ENCODE measurements around the gene PRDM8.

The PRDM8 gene

DNA sequence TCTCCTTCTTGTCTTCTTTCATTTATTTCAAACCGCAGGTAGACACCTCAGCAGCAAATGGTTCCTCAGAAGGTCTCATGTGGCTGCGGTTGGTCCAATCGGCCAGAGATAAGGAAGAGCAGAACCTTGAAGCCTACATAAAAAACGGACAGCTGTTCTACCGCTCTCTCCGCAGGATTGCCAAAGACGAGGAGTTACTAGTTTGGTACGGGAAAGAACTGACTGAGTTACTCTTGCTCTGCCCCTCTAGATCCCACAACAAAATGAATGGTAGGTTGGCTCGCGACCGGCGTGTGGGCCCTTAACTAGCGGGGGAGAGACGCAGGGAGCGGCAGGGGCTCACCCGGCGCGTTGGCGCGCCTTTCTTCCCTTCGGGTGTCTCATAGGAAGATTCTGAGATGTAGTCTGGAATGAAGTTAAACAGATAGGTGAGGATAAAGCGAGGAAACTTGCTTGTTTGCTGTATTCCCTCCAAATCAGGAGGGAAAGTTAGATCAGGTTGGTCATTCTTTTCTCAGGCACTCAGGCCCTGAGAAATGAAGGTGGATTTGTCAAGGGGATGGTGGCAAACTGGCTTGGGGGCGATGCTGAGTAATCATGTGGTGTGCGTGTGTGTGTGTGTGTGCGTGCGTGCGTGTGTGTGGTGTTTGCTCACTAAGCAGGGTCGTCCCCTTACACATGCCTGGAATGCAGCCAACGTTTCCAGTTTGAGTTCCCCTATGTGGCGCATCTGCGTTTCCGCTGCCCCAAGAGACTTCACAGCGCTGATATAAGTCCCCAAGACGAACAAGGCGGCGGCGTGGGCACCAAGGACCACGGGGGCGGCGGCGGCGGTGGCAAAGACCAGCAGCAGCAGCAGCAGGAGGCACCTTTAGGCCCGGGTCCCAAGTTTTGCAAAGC lies 4.2 kb downstream of the PRDM8 start:
- peak; percentile 55 for DNase-seq (ENCODE audit: low read depth)
- H3K4me3 ChIP-seq (ENCODE audit: low read depth, low read length): peak overlapping the region; percentile 71
- TF ChIP-seq, protein P1, sequence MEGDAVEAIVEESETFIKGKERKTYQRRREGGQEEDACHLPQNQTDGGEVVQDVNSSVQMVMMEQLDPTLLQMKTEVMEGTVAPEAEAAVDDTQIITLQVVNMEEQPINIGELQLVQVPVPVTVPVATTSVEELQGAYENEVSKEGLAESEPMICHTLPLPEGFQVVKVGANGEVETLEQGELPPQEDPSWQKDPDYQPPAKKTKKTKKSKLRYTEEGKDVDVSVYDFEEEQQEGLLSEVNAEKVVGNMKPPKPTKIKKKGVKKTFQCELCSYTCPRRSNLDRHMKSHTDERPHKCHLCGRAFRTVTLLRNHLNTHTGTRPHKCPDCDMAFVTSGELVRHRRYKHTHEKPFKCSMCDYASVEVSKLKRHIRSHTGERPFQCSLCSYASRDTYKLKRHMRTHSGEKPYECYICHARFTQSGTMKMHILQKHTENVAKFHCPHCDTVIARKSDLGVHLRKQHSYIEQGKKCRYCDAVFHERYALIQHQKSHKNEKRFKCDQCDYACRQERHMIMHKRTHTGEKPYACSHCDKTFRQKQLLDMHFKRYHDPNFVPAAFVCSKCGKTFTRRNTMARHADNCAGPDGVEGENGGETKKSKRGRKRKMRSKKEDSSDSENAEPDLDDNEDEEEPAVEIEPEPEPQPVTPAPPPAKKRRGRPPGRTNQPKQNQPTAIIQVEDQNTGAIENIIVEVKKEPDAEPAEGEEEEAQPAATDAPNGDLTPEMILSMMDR (IDR thresholded peaks at IDR 0.05; ENCODE audit: insufficient read depth, low read depth, low read length, missing control alignments): no peak

DNA sequence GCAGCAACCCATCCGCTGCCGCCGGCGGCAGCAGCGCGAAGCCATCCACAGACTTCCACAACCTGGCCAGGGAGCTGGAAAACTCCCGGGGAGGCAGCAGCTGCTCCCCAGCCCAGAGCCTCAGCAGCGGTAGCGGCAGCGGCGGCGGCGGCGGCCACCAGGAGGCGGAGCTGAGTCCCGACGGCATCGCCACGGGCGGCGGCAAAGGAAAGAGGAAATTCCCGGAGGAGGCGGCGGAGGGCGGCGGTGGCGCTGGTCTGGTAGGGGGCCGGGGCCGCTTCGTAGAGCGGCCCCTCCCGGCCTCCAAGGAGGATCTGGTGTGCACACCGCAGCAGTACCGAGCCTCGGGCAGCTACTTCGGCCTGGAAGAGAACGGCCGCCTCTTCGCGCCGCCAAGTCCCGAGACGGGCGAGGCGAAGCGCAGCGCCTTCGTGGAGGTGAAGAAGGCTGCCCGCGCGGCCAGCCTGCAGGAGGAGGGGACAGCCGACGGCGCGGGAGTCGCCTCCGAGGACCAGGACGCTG lies 4.9 kb downstream of the PRDM8 start:
- TF ChIP-seq, protein P1 (IDR thresholded peaks at IDR 0.05; ENCODE audit: insufficient read depth, low read depth, low read length, missing control alignments): peak; percentile 72
- DNase-seq (ENCODE audit: low read depth): peak; percentile 68
- H3K4me3 ChIP-seq (ENCODE audit: low read depth, low read length): peak overlapping the region; percentile 71

GRCh38 chr4:80202741-80203553 lies 5.6 kb downstream of the PRDM8 start:
- H3K4me3 ChIP-seq (ENCODE audit: low read depth, low read length): peak overlapping the region; percentile 71
- TF ChIP-seq, protein P1 (IDR thresholded peaks at IDR 0.05; ENCODE audit: insufficient read depth, low read depth, low read length, missing control alignments): no peak
- peak; percentile 56 for DNase-seq (ENCODE audit: low read depth)

GRCh38 chr4:80204433-80205011 lies 7.2 kb downstream of the PRDM8 start:
- no peak for DNase-seq (ENCODE audit: low read depth)
- TF ChIP-seq, protein P1 (IDR thresholded peaks at IDR 0.05; ENCODE audit: insufficient read depth, low read depth, low read length, missing control alignments): no peak

GRCh38 chr4:80206111-80206510 lies 8.8 kb downstream of the PRDM8 start:
- no peak for DNase-seq (ENCODE audit: low read depth)
- TF ChIP-seq, protein P1 (IDR thresholded peaks at IDR 0.05; ENCODE audit: insufficient read depth, low read depth, low read length, missing control alignments): no peak
- H3K4me3 ChIP-seq (ENCODE audit: low read depth, low read length): no peak overlapping the region

More at GRCh38 chr4:80204433-80205011, 7.2 kb downstream of the PRDM8 start:
- H3K4me3 ChIP-seq (ENCODE audit: low read depth, low read length): no peak overlapping the region

GRCh38 chr4:80206521-80207171 lies 9.3 kb downstream of the PRDM8 start:
- TF ChIP-seq, protein P1 (IDR thresholded peaks at IDR 0.05; ENCODE audit: insufficient read depth, low read depth, low read length, missing control alignments): no peak
- no peak for DNase-seq (ENCODE audit: low read depth)
- no peak overlapping the region for H3K4me3 ChIP-seq (ENCODE audit: low read depth, low read length)
